GM12892 (cell line): ENCODE results near the gene BCAN.

Experiments
- POLR2A ChIP-seq: IDR thresholded peaks from 2 replicates; pipeline ENCODE4 v1.6.1; 2011; ENCODE audit warnings: low read depth, low read length, control low read depth
- POLR2AphosphoS5 ChIP-seq: IDR thresholded peaks from 2 replicates; pipeline ENCODE4 v1.6.1; 2011; ENCODE audit warnings: low read depth, low read length, control low read depth
- TAF1 ChIP-seq: IDR thresholded peaks from 2 replicates; pipeline ENCODE4 v1.6.1; 2011; ENCODE audit warnings: low read depth, mild to moderate bottlenecking, control low read depth, low read length, borderline replicate concordance

DNA sequence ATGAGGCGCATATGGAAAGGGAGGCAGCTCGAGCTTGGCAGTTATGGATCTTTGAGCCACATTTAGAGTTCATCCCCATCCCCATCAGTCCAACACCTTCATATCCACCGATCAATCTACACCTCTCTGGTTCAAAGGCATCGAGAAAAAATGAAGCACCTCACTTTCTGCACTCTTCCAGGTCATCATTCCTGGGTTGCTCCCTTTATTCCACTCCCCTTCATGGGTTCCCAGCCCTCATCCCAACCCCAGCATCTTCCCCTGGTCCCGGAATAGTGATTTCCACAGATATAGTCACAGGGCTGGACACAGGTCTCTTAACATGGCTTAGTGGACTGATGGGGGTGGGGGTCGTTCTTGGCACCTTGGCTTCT is 22.3 kb upstream of the BCAN start:
- TF ChIP-seq POLR2A, result no peak
- no peak for TF ChIP-seq POLR2AphosphoS5
- no peak for TF ChIP-seq TAF1
